GM21515 (cell line): ENCODE data around the gene C2CD4B.

Experiments used
- ATAC-seq: cut with Tn5 transposase; IDR thresholded peaks from one replicate; pipeline ENCODE4 v1.9.1; 2021; ENCODE audit not compliant: unreplicated experiment

The C2CD4B gene

DNA sequence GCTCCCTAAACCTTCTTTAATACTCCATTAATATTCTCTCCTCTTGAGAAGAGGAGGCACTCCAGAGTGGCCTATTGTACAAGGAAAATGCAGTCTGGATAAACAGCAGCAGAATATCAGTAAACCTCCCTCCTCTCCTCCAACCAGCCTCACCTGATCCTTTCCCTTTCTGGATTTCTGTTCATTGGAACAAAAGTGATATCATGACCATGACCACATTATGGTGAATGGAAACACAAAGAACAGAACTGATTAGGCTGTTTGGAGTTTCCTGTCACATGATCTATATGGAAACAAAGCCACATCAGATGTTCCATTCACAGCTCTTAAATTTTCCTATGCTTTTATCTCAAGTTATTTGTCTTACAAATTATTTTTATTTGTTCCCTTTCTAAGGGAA, 14.6 kb downstream of the C2CD4B start:
- ATAC-seq = no peak

DNA sequence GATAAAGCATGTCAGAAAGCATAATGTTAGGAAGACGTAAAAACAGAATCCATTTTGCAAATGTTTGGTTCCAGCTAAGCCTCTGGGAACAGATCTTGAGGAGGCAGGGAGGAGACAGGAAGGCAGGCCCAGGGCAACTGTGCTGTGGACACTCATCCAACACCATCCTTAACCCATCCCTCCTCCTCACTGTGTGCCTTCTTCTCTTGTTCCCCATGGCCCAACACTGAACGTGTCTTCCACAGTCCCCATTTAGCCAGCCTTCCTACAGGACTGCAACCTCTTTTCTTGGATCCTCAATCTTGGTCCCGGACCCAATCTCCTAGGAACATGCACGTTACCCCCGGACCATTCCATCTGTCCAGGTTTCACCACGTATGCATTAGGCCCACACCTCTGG, 15.4 kb downstream of the C2CD4B start:
- ATAC-seq = no peak

DNA sequence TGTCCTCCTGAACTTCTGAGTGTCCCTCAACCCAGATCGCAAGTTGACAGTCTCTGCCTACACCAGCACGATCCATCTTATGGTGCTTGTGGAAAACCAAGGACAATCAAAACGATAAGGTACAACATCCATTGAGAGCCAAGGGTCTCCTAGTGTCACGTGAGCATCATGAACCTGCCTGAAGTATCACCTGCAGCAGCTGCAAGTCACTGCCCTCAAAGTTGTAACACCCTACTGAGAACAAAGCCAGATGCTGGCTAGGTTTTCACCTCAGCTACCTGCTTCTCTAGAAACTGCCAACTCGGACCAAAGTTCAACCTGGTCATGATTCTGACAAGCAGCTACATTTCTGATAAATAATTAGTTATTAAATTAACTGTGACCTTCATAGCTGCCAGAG, 17.5 kb downstream of the C2CD4B start:
- ATAC-seq = no peak

DNA sequence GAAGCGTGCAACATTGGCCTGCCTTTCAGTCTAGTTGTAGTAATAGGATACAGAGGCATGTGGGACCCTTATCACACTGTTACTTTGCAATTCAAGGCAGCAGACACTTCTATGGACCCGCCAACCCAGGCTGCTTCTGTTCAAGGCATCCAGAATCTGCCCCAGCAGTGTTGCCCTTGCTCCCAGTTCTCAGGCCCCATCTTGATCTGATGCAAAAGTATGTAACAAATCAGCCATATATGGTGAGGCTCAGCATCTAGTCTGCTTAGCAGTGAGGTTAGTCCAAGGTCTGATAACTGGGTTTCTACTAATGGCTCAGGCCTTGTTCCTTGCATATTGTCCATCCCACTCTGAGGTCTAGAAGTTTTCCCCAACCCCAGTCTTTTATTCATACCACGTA, 17.9 kb downstream of the C2CD4B start:
- no peak for ATAC-seq

DNA sequence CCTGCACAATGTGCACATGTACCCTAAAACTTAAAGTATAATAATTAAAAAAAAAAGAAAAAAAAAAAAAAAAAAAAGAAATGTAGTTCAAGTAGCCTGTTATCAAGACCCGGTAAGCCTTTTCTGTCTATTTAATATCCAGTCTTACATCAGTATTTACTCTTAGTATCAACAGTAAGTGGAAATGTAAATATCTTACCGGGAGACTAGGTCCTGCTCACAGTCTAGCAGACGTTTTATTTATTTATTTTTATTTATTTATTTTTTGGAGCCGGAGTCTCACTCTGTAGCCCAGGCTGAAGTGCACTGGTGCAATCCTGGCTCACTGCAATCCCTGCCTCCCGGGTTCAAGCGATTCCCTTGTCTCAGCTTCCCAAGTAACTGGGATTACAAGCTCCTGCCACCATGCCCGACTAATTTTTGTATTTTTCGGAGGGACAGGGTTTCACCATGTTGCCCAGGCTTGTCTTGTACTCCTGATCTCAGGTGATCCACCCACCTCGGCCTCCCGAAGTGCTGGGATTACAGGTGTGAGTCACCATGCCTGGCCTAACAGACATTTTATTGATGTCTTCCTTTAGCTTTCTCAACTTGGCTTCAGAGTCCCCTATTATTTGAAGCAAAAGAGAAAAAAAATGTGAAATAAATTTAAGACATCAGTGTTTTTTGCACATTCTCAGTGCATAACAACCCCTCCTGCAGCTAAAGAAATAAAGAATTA, 19.9 kb downstream of the C2CD4B start:
- no peak for ATAC-seq

DNA sequence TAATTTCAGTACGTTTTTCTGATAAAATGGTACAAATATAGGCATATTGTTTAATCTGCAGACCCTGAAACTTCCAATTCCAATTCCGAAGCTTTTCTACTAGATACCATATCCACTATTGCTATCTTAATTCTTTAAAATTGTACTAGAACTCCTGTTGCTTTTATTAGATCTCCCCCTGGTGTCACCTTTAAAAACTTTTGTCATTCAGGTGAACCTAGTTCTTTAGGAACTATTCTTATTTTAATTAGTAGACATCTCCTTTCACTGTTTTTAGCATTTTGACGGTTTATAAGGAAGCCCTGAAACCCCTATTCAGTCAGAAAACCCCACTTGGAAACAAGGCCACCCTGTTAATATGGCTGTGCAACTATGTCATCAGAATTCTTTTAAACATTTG, 22.3 kb downstream of the C2CD4B start:
- ATAC-seq = no peak

DNA sequence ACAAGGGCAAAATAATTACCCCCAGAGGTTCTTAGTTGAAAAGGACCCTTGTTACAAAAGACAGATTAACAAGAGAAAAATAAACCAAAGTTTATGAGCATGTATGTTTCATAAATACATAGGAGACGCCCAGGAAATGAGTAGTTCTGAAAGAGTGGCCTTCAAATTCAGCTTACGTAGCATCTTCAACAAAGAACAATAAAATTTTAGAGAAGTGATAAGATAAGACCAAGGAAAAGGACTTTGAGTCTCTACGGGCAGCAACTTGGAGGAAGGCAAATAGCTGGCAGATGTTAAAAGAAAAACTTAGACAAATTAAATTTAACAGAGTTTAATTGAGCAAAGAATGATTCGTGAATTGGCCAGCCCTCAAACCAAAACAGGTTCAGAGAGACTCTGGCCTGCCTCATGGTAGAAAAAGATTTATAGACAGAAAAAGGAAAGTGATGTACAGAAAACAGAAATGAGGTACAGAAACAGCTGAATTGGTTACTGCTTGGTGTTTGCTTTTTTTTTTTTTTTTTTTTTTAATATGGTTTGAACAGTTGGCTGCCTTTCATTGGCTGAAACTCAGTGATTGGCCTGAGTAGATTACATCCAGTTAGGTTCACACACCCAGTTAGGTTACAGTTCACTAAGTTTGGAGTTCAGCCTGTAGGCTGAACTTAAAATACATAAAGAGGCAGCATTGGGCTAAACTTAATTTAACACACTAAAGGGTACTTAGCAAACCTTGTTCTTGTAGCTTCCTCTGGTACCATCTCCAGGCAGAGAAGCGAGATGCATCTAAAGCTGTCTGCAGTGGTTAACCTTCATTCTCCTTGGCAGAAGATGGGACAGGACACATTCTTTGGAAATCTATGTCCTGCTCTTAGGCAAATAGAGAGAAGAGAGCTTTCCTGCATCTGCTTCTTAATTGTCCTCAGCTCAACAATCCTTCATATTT, 23.2 kb downstream of the C2CD4B start:
- ATAC-seq = no peak

DNA sequence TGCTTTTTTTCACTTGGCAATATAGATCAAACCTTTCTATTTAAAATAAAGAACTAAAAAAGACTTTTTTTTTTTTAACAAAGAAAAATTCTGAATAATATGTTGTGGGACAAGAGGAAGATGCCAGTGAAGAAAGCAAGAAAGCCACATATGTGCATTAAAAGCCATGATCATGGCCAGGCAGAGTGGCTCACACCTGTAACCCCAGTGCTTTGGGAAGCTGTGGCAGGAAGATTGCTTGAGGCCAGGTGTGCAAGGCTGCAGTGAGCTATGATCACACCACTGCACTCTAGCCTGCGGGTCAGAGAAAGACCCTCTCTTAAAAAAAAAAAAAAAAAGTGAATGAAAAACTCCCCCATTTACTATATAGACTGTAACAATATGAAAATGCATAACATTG, 23.9 kb downstream of the C2CD4B start:
- no peak for ATAC-seq

DNA sequence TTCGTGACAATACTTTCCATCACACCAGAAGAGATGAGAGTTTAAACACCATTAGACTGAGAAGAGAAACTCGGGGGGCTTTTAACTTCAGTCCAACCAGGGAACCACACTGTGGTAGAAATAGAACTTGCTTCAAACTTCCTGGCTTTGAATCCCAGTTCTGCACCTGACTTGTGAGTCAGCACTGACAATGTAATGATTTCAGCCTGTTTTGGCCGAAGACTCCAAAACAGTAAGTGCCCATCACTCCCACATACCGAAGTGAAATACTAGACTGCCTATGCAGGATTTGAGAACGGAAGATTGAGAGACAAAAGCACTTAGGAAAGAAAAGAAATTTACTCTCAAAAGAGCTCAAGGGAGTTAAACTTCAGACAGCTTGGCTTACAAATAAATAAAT, 27.0 kb downstream of the C2CD4B start:
- ATAC-seq = no peak

DNA sequence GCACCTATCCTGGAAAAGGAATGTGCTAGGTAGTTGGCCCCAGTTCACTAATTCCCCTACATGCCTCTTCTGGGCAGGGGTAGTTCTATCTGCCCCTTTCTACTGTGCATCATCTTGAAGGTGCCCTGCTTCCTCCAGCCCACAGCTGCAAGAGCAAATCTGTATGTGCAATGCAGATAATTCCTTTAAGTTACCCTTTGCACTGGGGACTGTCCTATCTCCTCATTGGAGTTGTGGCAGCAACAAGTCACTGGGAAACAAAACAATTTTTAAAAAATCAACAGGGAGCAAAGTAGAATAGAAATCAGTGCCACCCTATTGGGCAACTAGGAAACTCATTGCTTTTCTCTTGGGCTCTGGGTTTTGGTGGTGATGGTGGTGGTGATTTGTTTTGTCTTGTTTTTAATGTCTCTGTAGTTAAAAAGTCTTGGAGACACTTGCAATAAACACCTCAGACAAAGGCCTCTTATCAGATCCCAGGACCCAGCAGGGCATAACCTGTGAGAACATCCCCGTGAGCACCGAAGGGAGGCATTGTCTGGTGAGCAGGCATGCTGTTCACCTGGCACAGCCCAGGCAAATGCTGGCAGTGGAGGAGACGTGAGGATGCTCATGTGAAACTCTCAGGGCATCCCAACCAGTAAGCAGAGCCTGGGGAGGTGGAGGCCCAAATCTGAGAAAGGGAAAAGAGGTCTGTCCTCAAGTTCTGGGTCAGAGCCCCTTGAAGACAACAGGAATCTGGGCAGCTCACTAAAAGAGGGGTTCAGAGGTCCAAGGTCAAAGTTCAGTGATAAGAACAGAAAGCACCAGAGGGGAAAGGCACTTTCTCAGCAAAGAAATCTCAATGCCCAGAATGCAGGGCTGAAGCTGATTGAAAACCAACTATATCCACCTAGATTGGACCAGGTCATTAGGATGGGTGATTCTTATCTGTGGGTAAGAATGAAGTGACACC, 27.9 kb downstream of the C2CD4B start:
- no peak for ATAC-seq

DNA sequence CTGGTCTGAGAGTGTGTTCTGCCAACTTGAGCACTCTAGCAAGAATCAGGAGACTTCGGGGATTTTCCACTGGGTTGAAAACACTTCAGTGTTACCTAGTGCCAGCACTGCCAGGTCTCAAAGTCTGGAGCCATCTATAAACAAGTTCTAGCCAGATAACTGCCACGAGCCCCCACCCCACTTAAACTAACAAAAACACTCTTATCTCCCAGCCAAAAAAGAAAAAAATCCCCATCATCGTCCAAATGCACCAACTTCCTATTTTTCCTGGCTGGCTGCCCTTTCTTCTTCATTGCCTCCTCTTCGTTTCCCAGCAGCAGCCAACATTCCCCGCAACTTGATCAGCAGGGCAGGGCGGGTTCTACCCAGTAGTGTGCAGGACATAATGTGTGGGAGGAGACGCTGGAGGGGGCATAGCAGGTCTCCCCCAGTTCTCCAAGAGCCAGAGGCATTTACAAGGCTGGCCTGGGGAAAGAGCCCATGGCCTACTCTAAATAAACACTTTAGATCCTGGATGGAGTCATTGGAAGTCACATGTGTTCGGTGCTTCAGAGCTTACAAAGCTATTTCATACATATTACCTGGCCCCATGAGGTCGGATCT, 29.5 kb downstream of the C2CD4B start:
- ATAC-seq = no peak

DNA sequence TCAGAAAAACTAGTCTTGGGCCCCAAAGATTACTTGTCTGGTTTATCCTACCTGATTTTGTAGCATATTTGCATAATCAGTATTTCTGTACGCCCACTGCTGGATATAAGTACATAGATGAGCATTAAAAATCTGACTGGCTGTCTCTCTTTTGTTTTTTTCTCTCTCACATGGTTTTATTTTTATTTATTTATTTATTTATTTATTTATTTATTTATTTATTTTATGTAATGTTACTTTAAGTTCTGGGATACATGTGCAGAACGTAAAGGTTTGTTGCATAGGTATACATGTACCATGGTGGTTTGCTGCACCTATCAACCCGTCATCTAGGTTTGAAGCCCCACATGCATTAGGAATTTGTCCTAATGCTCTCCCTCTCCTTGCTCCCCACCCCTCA, 31.9 kb downstream of the C2CD4B start:
- no peak for ATAC-seq

DNA sequence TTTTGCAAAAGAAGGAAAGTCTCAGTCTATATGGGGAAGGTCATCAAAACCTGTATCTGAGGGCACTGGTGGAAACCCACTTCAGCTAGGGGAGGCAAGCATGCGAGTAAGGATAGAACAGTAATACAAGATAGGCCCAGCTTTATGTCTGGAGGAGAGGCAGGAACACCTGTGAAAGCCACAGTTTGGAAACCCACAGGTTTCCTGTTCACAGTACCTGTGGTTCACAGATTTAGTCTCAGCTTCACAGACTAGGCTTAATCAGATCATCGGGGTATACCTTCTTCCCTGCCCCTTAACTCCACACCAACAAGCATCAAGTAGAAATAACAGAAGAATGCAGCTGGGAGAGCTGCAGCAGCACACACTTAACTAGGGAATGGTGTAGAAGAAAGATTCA, 36.2 kb downstream of the C2CD4B start:
- no peak for ATAC-seq

DNA sequence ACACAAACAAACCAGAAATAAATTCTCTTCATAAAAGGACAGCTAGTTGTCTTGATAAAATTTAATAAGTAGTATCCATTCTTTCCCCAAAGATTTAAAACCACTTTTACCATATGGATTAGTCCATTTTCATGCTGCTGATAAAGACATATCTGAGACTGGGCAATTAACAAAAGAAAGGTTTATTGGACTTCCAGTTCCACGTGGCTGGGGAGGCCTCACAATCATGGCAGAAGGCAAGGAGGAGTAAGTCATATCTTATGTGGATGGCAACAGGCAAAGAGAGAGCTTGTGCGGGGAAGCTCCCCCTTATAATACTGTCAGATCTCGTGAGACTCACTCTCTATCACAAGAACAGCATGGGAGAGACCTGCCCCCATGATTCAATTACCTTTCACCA, 38.7 kb downstream of the C2CD4B start:
- ATAC-seq = no peak

DNA sequence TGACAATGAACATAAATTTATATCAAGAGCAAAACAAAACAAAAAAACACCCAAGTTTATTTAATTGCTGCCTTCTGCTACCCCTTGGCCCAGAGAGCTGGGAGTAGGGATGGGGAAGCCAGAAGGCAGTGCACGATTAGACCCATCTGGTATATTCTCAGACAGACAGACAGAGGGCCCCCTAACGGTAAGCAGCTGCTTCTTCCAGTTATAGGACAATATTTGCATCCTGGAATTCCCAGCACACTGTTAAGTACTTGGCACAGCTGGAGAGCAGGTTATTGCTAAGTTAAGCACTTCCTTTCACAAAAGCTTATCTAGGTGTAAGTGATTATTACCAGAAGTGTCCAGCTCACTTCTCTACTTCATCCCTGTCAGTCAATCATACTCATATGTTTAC, 39.3 kb downstream of the C2CD4B start:
- ATAC-seq = no peak

DNA sequence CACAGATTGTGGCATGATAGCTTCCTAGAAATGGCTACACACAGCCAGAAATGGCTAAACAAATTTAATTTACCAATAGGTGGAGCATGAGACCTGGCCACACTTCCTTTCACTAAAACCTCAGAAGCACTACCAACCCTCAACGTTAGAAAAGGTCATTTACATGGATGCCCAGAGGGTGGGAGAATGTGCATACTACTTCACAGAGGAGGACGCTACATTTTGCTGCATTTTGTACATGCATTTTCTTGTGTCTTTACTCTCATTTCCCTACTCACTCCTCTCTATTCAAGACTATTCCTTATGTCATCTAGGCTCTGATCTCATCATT, 40.1 kb downstream of the C2CD4B start:
- no peak for ATAC-seq

DNA sequence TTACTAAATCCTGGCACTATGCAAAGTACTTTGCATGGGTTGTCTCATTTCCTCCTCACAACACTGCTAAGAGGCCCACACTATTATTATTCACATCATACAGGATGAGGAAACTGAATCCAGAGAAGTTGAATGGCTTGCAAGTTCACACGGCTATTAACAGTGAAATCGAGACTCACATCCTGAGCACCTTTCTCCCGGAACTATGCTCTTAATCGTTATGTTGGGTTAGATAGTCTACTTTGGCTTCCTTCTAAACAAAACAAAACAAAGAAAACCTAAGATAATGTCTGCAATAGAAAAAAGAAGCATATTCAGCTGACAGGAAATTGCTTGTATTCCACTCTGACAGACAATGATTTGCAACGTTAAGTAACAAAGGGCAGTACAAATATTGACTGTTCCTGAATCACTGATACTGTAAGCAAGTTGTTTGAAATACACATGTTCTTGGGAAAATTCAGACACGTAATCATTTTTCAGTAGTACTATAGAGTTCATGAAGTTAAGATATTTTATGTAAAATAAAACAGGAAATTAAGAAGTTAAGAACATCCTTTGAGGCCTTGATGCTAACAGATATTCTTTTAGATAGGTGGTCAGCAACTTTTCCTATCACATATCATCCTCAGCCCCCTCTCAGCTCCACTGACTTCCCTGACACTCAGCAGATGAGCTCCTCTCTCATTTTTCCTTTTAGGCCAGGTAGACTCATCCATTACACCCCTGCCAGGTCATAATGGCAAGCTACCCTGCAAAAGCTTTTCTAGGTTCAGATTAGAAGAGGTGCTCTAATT, 40.7 kb downstream of the C2CD4B start:
- ATAC-seq = no peak

DNA sequence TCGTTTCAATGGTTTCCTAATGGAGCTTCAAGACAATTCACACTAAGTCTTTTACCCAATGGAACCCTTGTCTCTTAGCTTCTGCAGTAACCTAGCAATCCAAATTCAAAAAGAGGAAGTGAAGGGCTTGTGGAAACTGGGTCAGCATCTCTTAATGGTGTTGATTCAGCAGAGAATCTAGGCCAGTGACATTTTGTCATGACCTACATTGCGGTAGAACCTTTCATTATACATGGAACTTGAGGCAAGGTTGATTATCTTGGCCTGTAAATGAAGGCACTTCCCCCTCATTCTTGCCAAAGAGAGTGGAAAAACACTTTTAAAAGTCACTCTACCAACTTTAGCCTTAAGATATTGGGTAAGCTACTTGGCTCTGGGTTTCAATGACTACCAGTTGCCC, 42.8 kb downstream of the C2CD4B start:
- ATAC-seq = no peak

DNA sequence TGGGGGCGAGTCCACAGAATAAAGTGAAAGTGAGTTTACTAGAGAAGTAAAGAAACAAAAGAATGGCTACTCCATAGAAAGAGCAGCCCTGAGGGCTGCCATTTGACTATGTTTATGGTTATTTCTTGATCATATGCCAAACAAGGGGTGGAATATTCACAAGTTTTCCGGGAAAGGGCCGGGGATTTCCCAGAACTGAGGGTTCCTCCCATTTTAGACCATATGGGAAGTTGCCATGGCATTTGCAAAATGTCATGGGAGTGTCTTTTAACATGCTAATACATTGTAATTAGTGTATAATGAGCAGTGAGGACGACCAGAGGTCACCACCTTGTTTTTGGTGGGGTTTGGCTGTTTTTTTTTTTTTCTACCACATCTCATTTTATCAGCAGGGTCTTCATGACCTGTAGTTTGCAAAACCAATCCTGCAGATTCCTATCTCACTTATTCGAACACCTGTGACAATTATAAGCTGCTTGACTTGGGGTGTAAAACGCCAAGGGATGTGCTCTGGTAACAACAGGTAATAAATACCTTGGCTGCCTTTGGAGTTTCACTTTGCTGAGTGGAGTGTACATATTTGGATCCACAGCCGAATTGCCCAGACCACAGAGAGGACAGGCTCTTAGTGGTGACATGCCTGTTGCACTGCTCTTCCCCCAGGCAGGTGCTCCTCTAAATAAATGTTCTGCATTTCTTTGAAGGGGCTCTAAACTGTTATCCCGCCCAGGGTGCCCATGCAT, 43.6 kb downstream of the C2CD4B start:
- ATAC-seq = no peak

DNA sequence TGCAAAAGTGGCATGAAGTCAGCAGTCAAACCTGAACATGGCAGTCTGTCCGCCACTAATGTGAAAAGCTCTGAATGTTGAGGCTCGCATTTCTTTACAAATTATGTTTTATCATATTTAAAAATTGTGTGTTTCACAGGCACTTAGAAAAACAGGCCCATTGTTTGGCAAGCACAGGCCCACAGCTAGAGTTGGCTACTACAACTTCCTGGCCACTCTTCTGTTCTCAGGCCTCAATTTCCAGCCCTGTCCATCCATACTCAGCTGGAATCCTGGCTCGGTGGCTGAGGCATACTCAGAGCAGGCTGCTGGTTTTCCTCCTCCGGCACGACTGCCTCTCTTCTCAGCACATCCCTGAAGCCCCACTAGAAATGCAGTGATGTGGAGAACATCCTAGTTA, 44.3 kb downstream of the C2CD4B start:
- no peak for ATAC-seq
